Upper lobe of left lung (tissue), 6 donors: ENCODE data around the gene MAP6D1. TPM values are rescaled to one million over a fixed set of nuclear protein-coding genes. Genes with fewer than 3 reads are reported as not detected.

ENCODE experiments used
- ATAC-seq, 2 donors: fragments of 200-7000 bp; cut with Tn5 transposase; one replicate each; pipeline ENCODE4 v1.9.1; 2022; ENCODE audit warnings: mild to moderate bottlenecking in 2 of 2, moderate library complexity in 2 of 2; ENCODE audit not compliant: low FRiP score in 2 of 2
- DNase-seq, 2 donors: peaks; one replicate each; pipeline ENCODE4 v3.0.0-alpha.2; 2019 to 2020
- H3K27ac ChIP-seq, 4 donors: fragments of 200-600 bp; sonication (generic); one replicate each; pipeline ENCODE4 v1.5.1; 2016 to 2019
- H3K27me3 ChIP-seq, 4 donors: fragments of 200-600 bp; sonication (generic); one replicate each; pipeline ENCODE4 v1.5.1; 2017 to 2019
- H3K36me3 ChIP-seq, 4 donors: fragments of 200-600 bp; sonication (generic); one replicate each; pipeline ENCODE4 v1.5.1; 2016 to 2019
- H3K4me1 ChIP-seq, 4 donors: fragments of 200-600 bp; sonication (generic); one replicate each; pipeline ENCODE4 v1.5.1; 2018 to 2019
- H3K4me3 ChIP-seq, 4 donors: fragments of 200-600 bp; sonication (generic); one replicate each; pipeline ENCODE4 v1.5.1; 2017 to 2019; ENCODE audit warnings: mild to moderate bottlenecking in 2 of 4, moderate library complexity in 1 of 4
- H3K9me3 ChIP-seq, 4 donors: fragments of 200-600 bp; sonication (generic); one replicate each; pipeline ENCODE4 v1.5.1; 2018 to 2019
- CTCF ChIP-seq, 6 experiments: fragments of 450-650 bp in 4 of 6; fragments of 200-600 bp in 2 of 6; sonication (generic) in 2 of 6; IDR thresholded peaks; one replicate each; pipeline ENCODE4 v1.5.1; 2016 to 2019; ENCODE audit warnings: antibody characterized with exemption in 6 of 6
- EP300 ChIP-seq, 4 donors: sonication (generic); formaldehyde crosslinking; IDR thresholded peaks; one replicate each; pipeline ENCODE4 v1.5.1; 2017; ENCODE audit warnings: antibody characterized with exemption in 4 of 4, control low read depth in 2 of 4
- POLR2A ChIP-seq, 4 donors: fragments of 450-650 bp; IDR thresholded peaks; one replicate each; pipeline ENCODE4 v1.5.1; 2016 to 2017; ENCODE audit warnings: antibody characterized with exemption in 4 of 4, mild to moderate bottlenecking in 2 of 4
- POLR2AphosphoS5 ChIP-seq, 2 donors: sonication (generic); formaldehyde crosslinking; IDR thresholded peaks; one replicate each; pipeline ENCODE4 v1.5.1; 2017; ENCODE audit warnings: antibody characterized with exemption in 2 of 2
- WGBS, 2 donors: methylation state at CpG; one replicate each; pipeline ENCODE4 v1.1.5; 2017 to 2018; 5-methylcytosine and 5-hydroxymethylcytosine counted together
- total RNA-seq, 6 donors: library from RNA; depleted of rRNA in 4 of 6; stranded (reverse); fragments of >200 nt in 4 of 6; gene quantifications; one replicate each; pipeline versions ENCODE4 v1.1.0 to v1.2.1, GENCODE V29; 2016 to 2021
- donor health status: DM: no; HTN: no; CAD: no; lungs with moderate emphysema.
- donor health status: DM: no; HTN: yes; CAD: no; lungs with severe emphysema.

MAP6D1 gene
- total RNA-seq, 6 donors from 2014 or later = 0.89 to 2.8 (median 2.1) TPM; not detected in 1

- Histone ChIP-seq H3K36me3 (peaks cover 7 to 37% (median 18%) of the 10 kb centered on the region in 4 donors), H3K9me3 (no peaks in the 10 kb centered on the region), H3K27me3 (no peaks in the 10 kb centered on the region), H3K27ac (peak overlapping the region in 1 of 4 donors; percentile 26), H3K4me1 (peaks cover 23 to 31% (median 26%) of the 10 kb centered on the region in 4 donors), H3K4me3 (no peak overlapping the region)
- ATAC-seq (no peak), DNase-seq (no peak)
- TF ChIP-seq EP300 (IDR thresholded peaks at IDR 0.05) (no peak), POLR2A (IDR thresholded peaks at IDR 0.05) (no peak), POLR2AphosphoS5 (IDR thresholded peaks at IDR 0.05) (no peak)
- WGBS, 2 donors = 85 to 92% methylated on average over 9 of the region's 9 CpGs
Measured at GRCh38 chr3:183769453-183769852, 55.9 kb downstream of the MAP6D1 start.

GRCh38 chr3:183768114-183768513 lies 57.3 kb downstream of the MAP6D1 start:
- no peaks in the 10 kb centered on the region for H3K27me3 ChIP-seq
- no peaks in the 10 kb centered on the region for H3K9me3 ChIP-seq
- H3K4me3 ChIP-seq = no peak overlapping the region
- ATAC-seq = peak in 1 of 2 donors; percentile 58
- peak in 1 of 2 donors; percentile 69 for DNase-seq
- H3K36me3 ChIP-seq = peaks cover 0 to 31% (median 8%) of the 10 kb centered on the region in 4 donors
- H3K27ac ChIP-seq = peak overlapping the region; percentile 50 to 79 (median 75)
- WGBS, 2 donors = 65 to 83% methylated on average over 8 of the region's 8 CpGs
- TF ChIP-seq EP300 (IDR thresholded peaks at IDR 0.05) (no peak), CTCF (IDR thresholded peaks at IDR 0.05) (no peak), POLR2A (IDR thresholded peaks at IDR 0.05) (no peak), POLR2AphosphoS5 (IDR thresholded peaks at IDR 0.05) (no peak)
- peaks cover 24 to 31% (median 27%) of the 10 kb centered on the region in 4 donors for H3K4me1 ChIP-seq

- no peaks in the 10 kb centered on the region for H3K27me3 ChIP-seq
- H3K36me3 ChIP-seq = peaks cover 4 to 31% (median 7%) of the 10 kb centered on the region in 4 donors
- H3K9me3 ChIP-seq = no peaks in the 10 kb centered on the region
- H3K27ac ChIP-seq = peak overlapping the region; percentile 50 to 79 (median 75)
- peaks cover 24 to 31% (median 27%) of the 10 kb centered on the region in 4 donors for H3K4me1 ChIP-seq
- ATAC-seq = peak; percentile 91 to 93
- 51 to 53% methylated on average over 9 of the region's 9 CpGs for WGBS, 2 donors
- TF ChIP-seq POLR2AphosphoS5 (IDR thresholded peaks at IDR 0.05) (no peak), CTCF (IDR thresholded peaks at IDR 0.05) (peak; percentile 61 to 87 (median 80))
- DNase-seq = peak in 1 of 2 donors; percentile 88
- no peak overlapping the region for H3K4me3 ChIP-seq
Measured at GRCh38 chr3:183766745-183767606, 58.4 kb downstream of the MAP6D1 start.

- TF ChIP-seq POLR2A (IDR thresholded peaks at IDR 0.05) (no peak), CTCF (IDR thresholded peaks at IDR 0.05) (no peak), EP300 (IDR thresholded peaks at IDR 0.05) (no peak), POLR2AphosphoS5 (IDR thresholded peaks at IDR 0.05) (no peak)
- ATAC-seq (peak; percentile 32 to 54), DNase-seq (no peak)
- H3K4me3 ChIP-seq = no peak overlapping the region
- no peaks in the 10 kb centered on the region for H3K27me3 ChIP-seq
- peaks cover 4 to 40% (median 14%) of the 10 kb centered on the region in 4 donors for H3K36me3 ChIP-seq
- H3K4me1 ChIP-seq = peaks cover 24 to 31% (median 27%) of the 10 kb centered on the region in 4 donors
- peak overlapping the region; percentile 30 to 79 (median 70) for H3K27ac ChIP-seq
- H3K9me3 ChIP-seq = no peaks in the 10 kb centered on the region
Measured at GRCh38 chr3:183766107-183766506, 59.3 kb downstream of the MAP6D1 start.

Other genes with a start within 250 kb of the MAP6D1 start
- gene KLHL24, start 190.0 kb downstream of the MAP6D1 start, total RNA-seq = 100 to 1,000 TPM in 3 of 6 donors, 10 to 100 TPM in 3; 63.5 to 181 (median 104) TPM
- gene YEATS2, start 127.8 kb downstream of the MAP6D1 start, total RNA-seq = 10 to 100 TPM; 23.9 to 65.0 (median 41.2) TPM
- 10 to 100 TPM; 32.5 to 51.0 (median 40.5) TPM for gene PARL, start 59.3 kb upstream of the MAP6D1 start, total RNA-seq
- 100 to 1,000 TPM in 1 of 6 donors, 10 to 100 TPM in 5; 13.2 to 107 (median 27.1) TPM for gene ABCC5, start 192.3 kb upstream of the MAP6D1 start, total RNA-seq
- gene HTR3D, start 206.2 kb upstream of the MAP6D1 start, total RNA-seq = not detected
- 1 to 10 TPM in 2 of 6 donors, under 1 TPM in 2, not detected in 2; 0.23 to 2.4 (median 1.5) TPM for gene HTR3C, start 227.5 kb upstream of the MAP6D1 start, total RNA-seq